Measurements from ENCODE around the gene CEP350. TPM values are rescaled to one million over a fixed set of nuclear protein-coding genes. Genes with fewer than 3 reads are reported as not detected.
A peak's percentile ranks its signal among the peaks of the same experiment; 100 is the strongest.
"Not testable (repeated sequence)": the region's sequence is repeated elsewhere in the genome, so short reads cannot be mapped to it uniquely, and the experiment has no call there.

The CEP350 gene
- total RNA-seq, 1 experiment from 2014 or later: 18.0 TPM

DNA sequence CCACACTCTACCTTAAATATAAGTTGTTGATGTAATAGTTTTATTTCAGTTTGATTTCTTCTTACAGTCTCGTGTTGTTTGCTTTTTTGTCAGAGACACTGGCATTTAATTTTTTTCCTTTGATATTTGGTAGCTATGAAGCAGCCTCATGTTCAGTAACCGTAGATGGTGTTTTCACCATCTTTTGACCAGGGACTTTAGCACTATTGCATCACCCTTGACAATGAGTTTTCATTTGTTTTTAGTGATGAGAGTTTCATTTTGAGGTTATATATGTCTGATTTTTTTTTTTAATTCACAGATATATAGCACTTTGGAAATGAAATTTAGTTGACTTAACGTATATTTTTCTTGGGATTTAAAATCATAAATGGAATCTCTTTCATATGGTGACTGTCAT is 36.2 kb downstream of the CEP350 start:
- DNase-seq (ENCODE audit: low read depth): no peak

DNA sequence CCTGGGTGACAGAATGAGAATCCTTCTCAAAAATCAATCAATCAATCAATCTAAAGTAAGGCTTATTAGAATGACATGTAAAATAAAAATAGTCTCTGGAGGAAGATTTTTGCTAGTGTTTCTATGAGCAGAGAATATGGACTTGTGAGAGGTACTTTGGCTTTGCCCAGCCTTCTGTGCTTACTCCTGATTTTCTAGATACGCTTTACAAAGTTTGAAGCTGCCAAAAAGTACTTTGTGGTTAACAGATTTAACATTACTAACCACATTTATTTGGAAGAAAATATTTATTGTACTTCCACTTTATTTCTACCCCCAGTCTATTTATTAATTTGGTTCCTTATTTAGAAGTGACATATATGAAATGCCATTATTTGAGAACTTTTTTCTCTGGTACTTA is 41.0 kb downstream of the CEP350 start:
- DNase-seq (ENCODE audit: low read depth): peak; percentile 5

DNA sequence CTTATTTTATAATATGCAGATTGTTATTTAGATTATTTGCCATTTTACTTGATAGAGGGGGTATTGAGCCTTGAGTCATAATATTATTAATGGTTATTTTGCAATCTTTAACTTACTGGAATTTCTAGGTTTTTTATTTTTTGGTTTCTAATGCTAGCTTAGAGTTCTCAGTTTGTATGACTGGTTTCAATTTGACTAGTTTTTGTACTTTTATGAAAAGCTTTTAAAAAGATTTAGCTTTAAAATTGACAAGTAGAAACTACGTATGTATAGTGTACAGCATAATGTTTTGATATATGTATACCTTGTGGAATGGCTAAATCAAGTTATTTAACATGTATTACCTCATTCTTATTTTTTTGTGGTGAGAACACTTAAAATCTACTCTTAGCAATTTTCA is 41.5 kb downstream of the CEP350 start:
- DNase-seq (ENCODE audit: low read depth): no peak

DNA sequence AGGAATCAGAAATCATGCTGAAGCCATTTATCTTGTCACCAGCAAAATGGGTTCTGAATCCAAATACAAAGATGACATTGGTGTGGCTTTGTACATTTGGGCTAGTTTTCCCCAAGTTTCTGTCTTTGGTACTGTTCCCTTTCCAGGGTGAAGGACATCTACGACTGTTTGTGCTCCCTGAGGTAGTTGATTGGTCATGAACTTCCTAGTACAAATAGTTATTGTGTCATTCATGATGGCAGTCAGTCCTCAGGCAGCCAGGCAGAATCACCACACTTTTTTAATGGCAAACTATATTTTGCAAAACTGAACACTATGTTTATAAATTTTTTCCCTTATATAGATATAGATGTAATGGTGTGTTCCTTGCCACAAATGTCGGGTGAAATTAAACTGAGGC is 46.0 kb downstream of the CEP350 start:
- no peak for DNase-seq (ENCODE audit: low read depth)

DNA sequence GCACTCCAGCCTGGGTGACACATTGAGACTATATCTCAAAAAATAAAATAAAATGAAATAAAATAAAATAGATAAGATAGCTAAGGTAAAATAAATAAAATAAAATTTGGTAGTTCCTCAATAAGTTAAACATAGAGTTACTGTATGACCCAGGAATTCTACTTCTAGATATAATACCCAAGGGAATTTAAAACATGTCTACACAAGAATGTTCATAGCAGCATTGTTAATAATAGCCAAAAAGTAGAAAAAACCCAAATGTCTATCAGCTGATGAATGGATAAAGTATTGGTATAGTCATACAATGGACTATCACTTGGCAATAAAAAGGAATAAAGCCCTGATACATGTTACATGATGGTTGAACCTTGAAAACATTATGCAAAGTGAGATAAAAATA is 47.8 kb downstream of the CEP350 start:
- DNase-seq (ENCODE audit: low read depth): no peak

DNA sequence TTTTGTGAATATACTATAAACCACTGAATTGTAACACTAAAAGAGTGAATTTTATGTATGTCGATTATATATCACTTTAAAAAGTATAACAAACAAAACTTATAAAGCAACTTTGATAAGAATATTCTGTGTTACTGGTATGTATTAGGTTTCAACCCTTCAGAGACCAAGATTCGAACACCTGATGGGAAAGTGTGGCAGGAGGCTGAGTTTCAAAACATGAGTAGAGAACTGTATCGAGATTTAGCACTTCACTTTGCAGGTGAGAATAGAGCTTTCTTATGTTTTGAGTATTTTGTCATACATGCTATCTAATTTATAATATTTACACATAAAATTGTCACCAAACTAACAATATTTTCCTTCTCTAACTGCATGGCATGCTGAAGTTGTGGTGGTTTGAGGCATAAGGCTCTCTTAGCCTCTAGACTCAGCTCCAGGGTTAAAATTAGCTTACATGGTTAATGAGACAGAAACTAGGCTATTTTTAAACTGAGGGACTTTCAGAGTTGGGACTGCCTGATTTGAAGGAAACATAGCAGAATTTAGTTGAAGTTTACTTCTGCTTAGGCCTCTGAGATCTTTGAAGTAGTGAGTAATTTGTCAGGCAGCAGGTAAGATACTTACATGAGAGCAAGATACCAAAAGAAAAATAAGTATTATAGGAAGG is 48.6 kb downstream of the CEP350 start:
- DNase-seq (ENCODE audit: low read depth): no peak

DNA sequence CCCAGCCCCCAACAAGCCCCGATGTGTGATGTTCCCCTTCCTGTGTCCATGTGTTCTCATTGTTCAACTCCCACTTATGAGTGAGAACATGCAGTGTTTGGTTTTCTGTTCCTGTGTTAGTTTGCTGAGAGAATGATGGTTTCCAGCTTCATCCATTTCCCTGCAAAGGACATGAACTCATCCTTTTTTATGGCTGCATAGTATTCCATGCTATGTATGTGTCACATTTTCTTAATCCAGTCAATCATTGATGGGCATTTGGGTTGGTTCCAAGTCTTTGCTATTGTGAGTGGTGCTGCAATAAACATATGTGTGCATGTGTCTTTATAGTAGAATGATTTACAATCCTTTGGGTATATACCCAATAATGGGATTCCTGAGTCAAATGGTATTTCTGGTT is 52.2 kb downstream of the CEP350 start:
- DNase-seq (ENCODE audit: low read depth): not testable (repeated sequence)

DNA sequence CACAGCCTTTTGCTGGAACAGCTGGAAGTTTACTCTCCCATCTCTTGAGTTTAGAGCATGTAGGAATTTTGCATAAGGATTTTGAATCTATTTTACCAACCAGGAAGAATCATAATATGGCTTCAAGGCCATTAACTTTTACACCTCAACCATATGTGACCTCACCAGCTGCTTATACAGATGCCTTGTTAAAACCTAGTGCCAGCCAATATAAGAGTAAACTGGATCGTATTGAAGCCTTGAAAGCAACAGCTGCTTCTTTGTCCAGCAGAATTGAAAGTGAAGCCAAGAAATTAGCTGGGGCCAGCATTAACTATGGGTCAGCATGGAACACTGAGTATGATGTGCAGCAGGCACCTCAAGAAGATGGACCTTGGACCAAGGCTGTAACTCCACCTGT is 65.4 kb downstream of the CEP350 start:
- no peak for DNase-seq (ENCODE audit: low read depth)

DNA sequence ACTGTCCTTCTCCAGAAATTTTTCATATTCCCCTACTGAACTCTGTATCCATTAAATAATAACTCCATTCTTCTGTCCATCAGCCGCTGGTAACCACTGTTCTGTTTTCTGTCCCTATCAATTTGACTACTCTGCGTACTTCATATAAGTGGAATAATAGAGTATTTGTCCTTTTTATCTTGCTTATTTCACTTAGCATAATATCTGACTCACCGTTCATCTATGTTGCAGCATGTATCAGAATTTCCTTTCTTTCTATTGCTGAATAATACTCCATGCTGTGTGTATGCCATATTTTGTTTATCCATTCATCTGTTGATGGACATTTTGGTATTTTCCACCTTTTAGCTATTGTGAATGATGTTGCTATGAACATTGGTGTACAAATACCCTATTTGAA is 71.9 kb downstream of the CEP350 start:
- DNase-seq (ENCODE audit: low read depth): peak; percentile 8

DNA sequence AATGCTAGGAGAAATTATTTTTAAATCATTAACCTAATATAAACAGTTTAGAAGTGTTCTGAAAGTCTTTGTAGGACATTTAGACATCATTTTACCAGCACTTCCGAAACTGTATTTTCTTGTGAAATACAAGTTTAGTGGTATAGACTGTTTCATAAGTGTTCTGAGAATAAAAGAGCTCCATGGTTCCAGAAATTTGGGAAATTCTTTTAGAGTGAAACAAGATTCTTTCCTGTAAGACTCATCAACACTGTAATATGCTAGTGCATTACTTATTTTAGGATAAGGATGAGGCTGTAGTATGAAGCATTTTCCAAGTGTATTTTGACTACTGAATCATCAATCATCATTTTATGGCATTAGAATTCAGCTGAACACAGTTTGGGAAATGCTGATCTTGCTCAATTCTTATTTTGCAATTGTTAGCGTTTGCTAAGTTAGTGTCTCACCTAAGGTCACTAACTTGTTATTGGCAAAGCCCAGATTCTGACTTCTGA is 73.4 kb downstream of the CEP350 start:
- DNase-seq (ENCODE audit: low read depth): peak; percentile 34

DNA sequence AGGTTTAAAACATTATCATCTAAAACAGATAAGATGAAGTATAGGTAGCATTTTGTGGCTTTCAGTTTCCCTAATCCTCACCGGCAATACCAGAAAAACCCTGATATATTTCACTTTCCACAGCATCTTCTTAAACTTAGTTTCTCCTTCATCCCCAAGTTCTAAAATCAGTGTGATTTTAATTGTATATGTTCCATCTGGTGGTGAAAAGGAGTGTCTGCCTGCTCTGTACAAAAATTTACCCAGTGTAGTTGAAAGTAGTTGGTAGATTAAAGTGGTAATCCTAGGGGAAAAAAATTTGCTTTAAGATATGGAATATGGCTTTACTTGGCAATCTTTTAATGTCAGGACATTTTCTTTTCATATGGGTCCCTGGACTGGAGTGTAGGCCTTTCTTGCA is 74.3 kb downstream of the CEP350 start:
- no peak for DNase-seq (ENCODE audit: low read depth)

DNA sequence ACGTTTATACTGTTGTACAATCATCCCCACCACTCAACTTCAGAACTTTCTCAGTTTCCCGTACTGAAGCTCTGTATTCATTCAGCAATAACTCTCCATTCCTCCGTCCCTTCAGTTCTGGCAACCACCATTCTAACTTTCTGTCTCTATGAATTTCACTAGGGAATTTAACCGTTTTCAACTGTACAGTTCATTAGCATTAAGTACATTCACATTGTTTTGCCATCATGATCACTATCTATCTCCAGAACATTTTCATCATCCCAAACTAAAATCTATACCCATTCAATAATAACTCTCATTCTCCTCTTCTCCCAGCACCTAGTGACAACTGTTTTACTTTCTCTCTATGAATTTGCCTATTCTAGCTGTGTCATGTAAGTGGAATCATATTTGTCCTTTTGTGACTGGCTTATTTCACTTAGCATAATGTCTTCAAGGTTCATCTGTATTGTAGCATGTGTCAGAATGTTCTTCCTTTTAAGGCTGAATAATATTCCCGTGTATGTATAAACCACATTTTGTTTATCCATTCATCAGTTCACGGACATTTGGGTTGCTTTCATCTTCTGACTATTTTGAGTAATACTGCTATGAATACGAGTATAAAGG is 75.0 kb downstream of the CEP350 start:
- no peak for DNase-seq (ENCODE audit: low read depth)

DNA sequence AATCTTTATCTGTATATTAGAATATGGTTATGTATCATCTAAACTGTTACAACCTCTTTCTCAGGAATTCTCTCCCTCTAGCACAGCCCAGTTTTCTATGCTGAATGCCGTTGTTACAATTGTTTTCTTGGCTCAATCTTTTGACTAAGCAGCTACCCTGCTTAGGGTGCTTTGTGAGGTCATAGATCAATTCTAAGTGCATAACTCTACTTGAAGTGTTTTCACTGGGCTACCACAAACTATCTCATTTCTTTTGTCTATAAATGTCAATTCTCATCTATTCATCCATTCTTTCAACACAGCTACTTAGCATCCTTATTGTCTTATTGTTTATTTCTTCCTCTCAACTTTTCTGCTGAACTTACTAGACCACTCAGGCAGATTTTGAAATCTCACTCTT is 77.1 kb downstream of the CEP350 start:
- no peak for DNase-seq (ENCODE audit: low read depth)

DNA sequence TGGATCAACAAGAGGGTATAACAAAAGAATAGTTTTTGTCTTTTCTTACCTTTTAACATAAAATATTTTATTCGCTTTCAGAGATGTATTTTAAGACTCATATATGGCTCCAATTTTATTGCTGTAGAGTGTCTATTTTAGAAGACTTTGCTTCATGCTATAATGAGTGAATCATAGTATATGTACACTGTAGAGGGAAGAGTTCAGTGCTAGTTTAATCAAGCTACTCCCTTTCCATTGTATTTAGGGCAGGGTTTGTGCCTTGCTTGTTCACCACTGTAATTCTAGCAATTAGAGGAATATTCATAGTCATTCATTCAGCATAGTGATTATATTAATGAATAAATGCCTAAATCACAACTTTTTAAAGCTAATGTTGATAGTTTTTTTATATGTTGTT is 78.8 kb downstream of the CEP350 start:
- no peak for DNase-seq (ENCODE audit: low read depth)

DNA sequence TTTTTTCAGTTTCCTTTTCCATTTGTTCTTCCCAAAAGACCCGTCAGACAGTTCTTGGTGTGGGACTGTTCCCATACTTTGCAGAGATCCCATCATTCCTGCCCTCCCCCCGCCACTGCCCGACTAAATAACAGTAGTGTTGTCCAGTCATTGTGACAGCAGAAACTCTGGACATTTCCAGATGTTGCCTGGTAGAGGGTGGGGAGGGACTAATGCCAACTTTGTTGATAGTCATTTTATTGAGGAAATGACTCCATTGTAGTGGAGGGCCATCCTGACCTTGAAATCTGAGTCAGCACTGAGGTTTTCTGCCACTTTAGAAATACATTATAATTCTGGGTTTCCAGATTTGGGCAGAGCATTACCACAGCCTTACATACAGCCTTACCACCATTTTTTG is 85.4 kb downstream of the CEP350 start:
- peak; percentile 87 for DNase-seq (ENCODE audit: low read depth)

DNA sequence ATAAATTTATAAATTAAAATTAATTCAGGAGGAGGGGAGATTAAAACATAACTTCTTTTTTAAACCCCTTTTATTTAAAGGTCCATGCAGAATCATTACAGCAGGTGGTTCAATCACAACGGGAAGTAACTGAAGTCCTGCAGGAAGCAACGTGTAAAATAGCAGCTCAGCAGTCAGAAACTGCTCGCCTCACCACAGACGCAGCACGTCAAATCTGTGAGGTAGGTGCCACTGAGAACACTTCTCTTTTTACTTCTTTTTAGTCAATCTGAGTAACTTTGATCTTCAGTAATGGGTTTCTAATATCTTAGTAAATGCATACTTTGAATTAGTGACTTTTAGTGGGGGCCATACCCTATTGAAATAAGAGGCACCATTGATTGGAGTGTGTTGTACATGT is 87.0 kb downstream of the CEP350 start:
- DNase-seq (ENCODE audit: low read depth): no peak

DNA sequence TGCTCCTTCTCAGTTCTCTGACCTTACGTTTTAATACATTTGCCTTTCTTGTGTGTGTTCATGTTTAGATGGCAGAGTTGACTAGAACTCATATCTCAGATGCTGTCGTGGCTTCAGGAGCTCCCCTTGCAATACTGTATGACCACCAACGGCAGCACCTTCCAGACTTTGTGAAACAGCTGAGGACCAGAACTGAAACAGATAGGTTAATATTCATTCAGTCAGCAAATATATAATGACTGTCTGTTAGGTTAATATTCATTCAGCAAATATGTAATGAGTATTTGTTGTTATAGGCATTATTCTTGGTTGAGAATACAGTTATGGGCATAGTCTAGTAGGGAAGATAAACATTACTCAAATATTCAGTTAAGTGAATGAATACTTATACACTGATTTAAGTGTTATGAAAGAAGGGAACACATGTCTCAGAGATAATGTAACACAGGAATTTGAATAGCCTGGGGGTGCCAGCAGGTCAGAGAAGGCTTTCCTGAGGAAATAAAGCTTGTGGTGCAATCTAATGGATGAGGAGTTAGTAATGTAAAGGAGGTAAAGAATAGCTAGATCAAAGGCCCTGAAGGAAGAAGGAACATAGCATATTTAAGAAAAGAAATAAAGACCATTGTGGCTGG is 88.5 kb downstream of the CEP350 start:
- DNase-seq (ENCODE audit: low read depth): peak; percentile 35

DNA sequence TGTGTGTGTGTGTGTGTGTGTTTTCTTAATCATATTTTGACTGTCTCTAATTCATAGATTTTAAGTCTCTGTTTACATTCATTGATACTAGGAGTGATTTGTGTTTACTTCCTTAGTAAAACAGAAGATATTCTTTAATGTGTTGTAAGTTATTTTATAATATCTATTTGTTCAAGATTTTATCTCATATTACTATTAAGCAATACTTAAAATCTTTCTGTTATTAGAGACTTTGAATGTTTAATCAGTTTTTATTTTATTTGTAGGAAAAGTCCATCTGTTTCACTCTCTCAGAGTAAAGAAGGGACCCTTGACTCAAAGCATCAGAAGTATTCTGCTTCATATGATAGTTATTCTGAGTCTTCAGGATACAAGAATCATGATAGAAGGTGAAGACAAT is 89.2 kb downstream of the CEP350 start:
- no peak for DNase-seq (ENCODE audit: low read depth)

DNA sequence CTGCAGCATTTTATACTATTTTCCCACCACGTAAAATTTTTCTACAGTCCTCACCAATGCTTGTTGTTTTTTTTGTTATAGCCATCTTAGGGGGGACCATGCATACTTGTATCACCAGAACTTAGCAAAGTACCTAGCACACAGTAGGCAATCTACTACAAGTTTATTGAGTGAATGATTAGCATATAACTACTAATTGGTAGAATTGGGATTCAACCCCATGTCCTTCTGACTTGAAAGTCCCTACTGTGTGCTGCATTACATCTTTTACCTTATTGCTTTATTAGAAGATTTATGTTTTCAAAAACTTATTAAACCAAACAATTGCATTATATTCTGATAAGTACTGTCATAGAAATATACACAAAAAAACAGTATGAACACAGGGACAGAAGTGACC is 92.1 kb downstream of the CEP350 start:
- no peak for DNase-seq (ENCODE audit: low read depth)

DNA sequence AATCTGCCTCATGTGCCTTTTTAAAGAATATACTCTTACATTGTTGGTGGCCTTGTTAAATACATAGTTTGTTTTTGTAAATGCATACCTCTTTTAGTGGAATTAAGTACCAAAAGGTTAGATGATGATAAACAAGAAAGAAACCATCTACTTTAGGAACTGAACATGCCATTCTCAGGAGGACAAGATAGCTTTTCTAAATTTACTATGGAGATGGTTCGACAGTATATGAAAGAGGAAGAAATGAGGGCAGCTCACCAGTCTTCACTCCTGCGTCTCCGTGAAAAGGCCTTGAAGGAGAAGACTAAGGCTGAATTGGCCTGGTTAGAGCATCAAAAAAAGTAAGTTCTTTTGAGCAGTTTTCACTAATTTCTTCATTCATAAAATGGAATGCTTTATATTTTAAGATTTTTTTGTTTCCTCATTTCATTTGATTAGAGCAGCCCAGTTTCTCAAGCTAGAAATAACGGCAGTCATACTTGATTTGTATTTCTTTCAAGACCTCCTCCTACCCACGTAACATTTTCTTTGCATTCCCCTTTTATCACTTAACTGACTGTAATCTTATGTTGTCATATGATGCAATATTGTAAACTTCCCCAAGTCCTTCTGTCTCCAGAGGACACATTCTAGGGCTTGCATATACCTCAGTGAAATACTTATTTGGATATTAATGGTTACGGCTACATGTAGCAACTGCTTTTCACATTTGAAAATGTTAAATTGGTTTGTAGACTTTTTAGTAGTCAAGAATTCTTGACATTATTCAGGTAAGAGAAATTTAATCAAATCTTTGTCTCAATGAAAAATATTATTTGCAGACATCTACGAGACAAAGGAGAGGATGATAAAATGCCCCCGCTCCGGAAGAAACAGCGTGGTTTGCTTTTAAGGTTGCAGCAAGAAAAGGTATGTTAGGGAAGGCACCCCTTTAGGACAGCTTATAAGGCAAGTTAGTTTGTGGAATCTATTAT is 99.3 kb downstream of the CEP350 start:
- DNase-seq (ENCODE audit: low read depth): no peak

DNA sequence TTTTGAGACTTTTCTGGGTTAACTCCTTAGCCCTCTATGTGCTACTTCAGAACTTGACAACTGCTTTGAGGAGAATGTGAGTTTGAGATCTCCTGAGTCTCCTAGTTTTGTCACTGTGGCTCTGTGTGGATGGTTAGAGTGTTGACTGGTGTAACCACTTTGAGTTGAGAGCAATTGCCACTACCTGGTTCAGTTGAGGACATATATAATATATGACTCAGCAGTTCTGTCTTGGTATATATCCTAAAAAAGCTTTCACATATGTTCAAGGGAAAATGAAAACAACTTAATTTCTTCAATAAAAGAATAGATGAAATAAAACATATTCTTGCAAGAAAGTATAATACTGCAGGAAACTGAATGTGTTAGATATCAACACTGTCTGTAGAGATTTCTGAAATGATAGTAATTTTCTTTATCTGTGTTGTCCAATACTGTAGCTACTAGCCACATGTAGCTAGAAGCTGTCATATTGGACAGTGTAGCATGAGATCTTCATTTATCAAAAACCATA is 103.3 kb downstream of the CEP350 start:
- no peak for DNase-seq (ENCODE audit: low read depth)

DNA sequence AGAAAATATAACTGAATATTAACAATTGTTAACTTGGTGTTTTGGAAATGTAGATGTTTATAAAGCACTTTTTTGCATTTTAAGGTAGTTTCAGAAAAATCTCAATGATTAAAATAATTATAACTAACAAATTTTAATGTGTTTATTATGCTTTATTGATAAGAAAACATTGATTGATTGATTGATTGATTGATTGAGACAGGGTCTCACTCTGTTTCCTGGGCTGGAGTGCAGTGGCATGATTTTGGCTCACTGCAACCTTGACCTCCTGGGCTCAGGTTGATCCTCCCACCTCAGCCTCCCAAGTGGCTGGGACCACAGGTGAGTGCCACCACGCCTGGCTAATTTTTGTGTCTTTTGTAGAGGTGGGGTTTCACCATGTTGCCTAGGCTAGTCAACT is 106.4 kb downstream of the CEP350 start:
- DNase-seq (ENCODE audit: low read depth): no peak

Data from M059J (cell line).